Measurements from ENCODE around the gene RUNX2.

DNA sequence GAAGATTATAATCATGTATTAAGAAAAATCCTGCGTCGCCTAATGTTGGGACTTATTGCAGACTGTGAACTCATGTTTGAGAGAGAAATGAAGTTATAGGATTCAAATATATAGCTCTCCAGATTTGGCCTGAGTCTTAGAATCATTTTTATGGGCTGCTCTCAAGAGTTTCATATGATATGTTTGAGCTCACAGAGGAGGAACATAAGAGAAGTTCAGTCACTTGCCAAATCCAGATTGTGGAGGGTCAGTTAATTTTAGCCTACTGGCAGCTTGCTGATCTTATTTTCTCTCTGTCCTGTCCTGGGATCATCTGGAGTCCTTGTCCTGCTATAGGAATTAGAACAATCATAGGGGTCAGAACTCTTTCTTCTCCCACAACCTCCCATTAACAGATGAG is 235.7 kb downstream of the RUNX2 start:
- TF ChIP-seq, protein P1, sequence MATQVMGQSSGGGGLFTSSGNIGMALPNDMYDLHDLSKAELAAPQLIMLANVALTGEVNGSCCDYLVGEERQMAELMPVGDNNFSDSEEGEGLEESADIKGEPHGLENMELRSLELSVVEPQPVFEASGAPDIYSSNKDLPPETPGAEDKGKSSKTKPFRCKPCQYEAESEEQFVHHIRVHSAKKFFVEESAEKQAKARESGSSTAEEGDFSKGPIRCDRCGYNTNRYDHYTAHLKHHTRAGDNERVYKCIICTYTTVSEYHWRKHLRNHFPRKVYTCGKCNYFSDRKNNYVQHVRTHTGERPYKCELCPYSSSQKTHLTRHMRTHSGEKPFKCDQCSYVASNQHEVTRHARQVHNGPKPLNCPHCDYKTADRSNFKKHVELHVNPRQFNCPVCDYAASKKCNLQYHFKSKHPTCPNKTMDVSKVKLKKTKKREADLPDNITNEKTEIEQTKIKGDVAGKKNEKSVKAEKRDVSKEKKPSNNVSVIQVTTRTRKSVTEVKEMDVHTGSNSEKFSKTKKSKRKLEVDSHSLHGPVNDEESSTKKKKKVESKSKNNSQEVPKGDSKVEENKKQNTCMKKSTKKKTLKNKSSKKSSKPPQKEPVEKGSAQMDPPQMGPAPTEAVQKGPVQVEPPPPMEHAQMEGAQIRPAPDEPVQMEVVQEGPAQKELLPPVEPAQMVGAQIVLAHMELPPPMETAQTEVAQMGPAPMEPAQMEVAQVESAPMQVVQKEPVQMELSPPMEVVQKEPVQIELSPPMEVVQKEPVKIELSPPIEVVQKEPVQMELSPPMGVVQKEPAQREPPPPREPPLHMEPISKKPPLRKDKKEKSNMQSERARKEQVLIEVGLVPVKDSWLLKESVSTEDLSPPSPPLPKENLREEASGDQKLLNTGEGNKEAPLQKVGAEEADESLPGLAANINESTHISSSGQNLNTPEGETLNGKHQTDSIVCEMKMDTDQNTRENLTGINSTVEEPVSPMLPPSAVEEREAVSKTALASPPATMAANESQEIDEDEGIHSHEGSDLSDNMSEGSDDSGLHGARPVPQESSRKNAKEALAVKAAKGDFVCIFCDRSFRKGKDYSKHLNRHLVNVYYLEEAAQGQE (IDR thresholded peaks at IDR 0.05; ENCODE audit: unreplicated experiment), result no peak
- TF ChIP-seq, protein P2, sequence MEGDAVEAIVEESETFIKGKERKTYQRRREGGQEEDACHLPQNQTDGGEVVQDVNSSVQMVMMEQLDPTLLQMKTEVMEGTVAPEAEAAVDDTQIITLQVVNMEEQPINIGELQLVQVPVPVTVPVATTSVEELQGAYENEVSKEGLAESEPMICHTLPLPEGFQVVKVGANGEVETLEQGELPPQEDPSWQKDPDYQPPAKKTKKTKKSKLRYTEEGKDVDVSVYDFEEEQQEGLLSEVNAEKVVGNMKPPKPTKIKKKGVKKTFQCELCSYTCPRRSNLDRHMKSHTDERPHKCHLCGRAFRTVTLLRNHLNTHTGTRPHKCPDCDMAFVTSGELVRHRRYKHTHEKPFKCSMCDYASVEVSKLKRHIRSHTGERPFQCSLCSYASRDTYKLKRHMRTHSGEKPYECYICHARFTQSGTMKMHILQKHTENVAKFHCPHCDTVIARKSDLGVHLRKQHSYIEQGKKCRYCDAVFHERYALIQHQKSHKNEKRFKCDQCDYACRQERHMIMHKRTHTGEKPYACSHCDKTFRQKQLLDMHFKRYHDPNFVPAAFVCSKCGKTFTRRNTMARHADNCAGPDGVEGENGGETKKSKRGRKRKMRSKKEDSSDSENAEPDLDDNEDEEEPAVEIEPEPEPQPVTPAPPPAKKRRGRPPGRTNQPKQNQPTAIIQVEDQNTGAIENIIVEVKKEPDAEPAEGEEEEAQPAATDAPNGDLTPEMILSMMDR (conservative IDR thresholded peaks at IDR 0.05; ENCODE audit: low read depth in 2 of 2), result no peak
- TF ChIP-seq EZH2 (IDR thresholded peaks at IDR 0.05; ENCODE audit: low read depth, unreplicated experiment) (no peak), EZH2phosphoT487 (IDR thresholded peaks at IDR 0.05; ENCODE audit: unreplicated experiment) (no peak), JUNB (IDR thresholded peaks at IDR 0.05; ENCODE audit: unreplicated experiment) (no peak), POLR2AphosphoS5 (IDR thresholded peaks at IDR 0.05; ENCODE audit: low read depth) (no peak), CREB1 (CRISPR knock-in tag; IDR thresholded peaks at IDR 0.05; ENCODE audit: low read depth) (no peak)
